Mammary epithelial cell (primary cell): Measurements from ENCODE around the gene OSM.

Experiments
- EZH2 ChIP-seq: IDR thresholded peaks from 2 replicates; pipeline ENCODE4 v1.6.1; 2012; ENCODE audit warnings: low read length, inconsistent platforms, borderline replicate concordance
- TF ChIP-seq, protein P1 (sequence below), 2 donors: IDR thresholded peaks in 1 of 2; conservative IDR thresholded peaks in 1 of 2; 2 replicates each; pipeline ENCODE4 v1.5.1; 2011 to 2012; ENCODE audit warnings: inconsistent platforms in 2 of 2, low read length in 2 of 2, mild to moderate bottlenecking in 2 of 2, control low read depth in 1 of 2, low read depth in 1 of 2; ENCODE audit not compliant: insufficient read depth in 1 of 2; ENCODE audit errors: extremely low read depth in 1 of 2

DNA sequence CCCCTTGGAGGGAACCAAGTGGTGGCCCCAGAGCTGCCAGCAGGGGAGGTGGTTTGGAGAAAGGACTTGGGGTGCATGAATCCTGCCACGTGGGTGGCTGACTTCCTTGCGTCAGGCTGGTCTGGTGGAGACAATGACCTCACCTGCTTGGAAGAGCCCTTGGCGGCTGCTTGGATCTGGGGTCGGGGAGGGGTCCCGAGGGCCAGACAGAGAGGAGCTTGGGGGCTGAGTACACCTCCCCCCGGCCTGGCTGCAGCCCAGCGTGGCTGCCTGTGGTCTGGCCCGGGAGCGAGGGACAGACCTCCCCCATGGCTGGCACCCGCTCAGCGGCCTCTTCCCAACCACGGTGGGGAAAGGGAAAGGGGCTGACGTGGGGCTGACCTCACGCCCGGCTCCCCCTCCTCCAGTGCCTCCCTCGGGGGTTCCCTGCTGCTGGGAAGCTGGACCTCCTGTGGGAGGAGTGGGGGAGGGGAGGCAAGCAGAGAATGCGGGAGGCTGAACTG is 33.9 kb downstream of the OSM start:
- TF ChIP-seq, protein P1, sequence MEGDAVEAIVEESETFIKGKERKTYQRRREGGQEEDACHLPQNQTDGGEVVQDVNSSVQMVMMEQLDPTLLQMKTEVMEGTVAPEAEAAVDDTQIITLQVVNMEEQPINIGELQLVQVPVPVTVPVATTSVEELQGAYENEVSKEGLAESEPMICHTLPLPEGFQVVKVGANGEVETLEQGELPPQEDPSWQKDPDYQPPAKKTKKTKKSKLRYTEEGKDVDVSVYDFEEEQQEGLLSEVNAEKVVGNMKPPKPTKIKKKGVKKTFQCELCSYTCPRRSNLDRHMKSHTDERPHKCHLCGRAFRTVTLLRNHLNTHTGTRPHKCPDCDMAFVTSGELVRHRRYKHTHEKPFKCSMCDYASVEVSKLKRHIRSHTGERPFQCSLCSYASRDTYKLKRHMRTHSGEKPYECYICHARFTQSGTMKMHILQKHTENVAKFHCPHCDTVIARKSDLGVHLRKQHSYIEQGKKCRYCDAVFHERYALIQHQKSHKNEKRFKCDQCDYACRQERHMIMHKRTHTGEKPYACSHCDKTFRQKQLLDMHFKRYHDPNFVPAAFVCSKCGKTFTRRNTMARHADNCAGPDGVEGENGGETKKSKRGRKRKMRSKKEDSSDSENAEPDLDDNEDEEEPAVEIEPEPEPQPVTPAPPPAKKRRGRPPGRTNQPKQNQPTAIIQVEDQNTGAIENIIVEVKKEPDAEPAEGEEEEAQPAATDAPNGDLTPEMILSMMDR (conservative IDR thresholded peaks at IDR 0.05 in 1 of 2, IDR thresholded peaks at IDR 0.05 in 1 of 2; ENCODE audit: extremely low read depth in 1 of 2, insufficient read depth in 1 of 2, low read depth in 1 of 2, low read length in 2 of 2): no peak
- TF ChIP-seq EZH2: no peak
